HT-29 (cell line): ENCODE data around the gene ENO1. TPM values are rescaled to one million over a fixed set of nuclear protein-coding genes. Genes with fewer than 3 reads are reported as not detected.
A peak's percentile ranks its signal among the peaks of the same experiment; 100 is the strongest.
"Not testable (repeated sequence)": the region's sequence is repeated elsewhere in the genome, so short reads cannot be mapped to it uniquely, and the experiment has no call there.

Experiments
- DNase-seq: peaks from one replicate; pipeline ENCODE4 v3.0.0-alpha.2; 2015; ENCODE audit warnings: low spot score
- total RNA-seq: library from RNA; depleted of rRNA; stranded (reverse); fragments of >200 nt; shearing (Covaris generic); gene quantifications from 2 replicates; pipeline ENCODE4 v1.2.3, GENCODE V29; 2014; rRNA removed

ENO1 gene
- total RNA-seq: 2,011 and 2,121 TPM in 2 replicates

DNA sequence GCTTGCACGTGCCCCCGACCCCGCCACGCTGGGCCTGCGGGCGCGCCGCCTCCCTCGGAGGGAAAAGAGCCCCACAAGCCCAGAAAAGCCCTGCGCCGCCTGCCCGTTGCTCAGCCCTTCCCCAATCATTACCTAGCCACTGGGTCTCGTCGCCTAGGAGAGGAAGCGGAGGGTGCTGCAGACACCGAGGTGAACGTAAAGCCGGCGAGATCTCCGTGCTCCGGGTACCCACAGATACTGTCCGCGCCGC is at the start of gene ENO1:
ENO1 (minus strand) TSS at position 239 of the 250 bp plus-strand sequence. CDS start 3,778 bp downstream, outside the sequence.
- DNase-seq: no peak

DNA sequence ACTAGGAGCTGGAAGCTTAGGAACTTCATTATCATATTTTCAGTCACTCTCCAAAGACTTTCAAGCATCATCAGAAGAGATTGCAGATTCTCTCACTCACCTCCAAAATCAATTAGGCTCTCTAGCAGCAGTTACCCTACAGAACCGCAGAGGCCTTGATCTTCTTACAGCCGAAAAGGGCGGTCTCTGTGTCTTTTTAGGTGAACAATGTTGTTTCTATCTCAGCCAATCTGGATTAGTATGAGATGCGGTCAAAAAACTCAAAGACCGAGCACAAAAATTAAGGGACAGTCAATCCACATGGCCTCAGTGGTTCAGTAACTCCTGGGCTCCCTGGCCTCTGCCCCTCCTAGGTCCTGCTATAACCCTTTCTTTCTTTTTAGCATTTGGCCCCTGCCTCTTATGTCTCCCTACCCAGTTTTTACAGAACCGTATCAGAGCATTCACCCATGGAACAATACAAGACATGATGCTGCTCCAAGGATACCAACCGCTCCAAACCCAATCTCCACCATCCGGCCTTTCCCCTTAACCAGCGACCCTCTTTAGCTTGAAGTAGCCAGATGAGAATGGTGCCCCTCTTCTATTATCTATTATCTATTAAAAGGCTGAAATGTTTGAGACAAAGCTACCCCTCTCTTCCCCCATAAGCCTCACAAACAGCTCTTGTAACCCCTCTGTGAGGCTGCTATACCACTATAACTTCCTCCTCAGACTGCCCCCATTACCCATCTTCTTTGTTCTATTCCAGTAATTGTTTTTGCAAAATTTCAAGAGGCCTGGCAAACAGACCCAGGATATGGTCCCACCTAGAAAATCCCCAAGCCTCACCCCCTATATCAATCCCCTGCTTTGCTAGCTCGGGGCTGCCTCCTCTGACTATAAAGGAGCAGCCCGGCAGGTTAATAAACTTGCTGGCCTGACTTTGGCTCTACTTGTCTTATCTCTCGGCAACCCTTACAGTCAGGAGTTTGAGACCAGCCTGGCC is 48.5 kb upstream of the ENO1 start:
- no peak for DNase-seq

- no peak for DNase-seq
Observed at GRCh38 chr1:8925960-8926359, 47.5 kb upstream of the ENO1 start.

- DNase-seq: no peak
Observed at GRCh38 chr1:8925406-8925805, 46.9 kb upstream of the ENO1 start.

DNA sequence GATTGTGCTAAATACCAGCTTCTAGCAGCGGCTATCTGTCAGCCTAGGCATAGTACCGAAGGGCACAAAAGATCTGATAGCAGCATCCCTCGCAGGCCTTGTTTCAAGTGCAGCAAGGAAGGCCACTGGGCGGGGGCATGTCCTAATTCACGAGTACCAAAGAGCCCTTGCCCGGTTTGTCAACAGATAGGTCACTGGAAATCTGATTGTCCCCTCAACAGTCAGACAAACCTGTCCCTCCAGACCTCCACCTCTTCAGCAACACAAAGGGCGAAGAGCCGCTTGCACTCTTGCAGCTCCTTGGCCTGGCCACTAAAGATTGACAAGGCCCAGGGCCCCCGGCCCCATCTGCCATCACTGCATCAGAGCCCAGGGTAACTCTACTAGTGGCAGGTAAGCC is 44.5 kb upstream of the ENO1 start:
- no peak for DNase-seq

- DNase-seq: not testable (repeated sequence)
Observed at GRCh38 chr1:8917536-8917935, 39.0 kb upstream of the ENO1 start.

DNA sequence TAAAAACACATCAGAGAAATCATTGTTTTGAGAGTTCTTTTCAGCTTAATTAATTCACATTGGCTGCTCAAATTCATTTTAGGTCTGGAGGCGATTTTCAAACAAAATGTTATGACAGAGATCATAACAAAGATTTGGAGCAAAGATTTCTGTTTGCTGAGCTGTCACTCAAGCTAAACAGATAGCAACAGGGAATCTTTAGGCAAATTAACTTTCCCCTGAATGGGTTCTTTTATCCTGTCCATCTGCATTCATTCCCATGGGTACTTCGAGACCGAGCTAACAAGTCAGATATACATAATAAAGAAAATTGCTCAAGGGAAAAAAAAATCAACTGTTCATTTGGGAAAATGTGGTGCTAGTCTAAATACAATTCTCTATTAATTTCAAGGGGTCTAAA is 37.0 kb upstream of the ENO1 start:
- no peak for DNase-seq

DNA sequence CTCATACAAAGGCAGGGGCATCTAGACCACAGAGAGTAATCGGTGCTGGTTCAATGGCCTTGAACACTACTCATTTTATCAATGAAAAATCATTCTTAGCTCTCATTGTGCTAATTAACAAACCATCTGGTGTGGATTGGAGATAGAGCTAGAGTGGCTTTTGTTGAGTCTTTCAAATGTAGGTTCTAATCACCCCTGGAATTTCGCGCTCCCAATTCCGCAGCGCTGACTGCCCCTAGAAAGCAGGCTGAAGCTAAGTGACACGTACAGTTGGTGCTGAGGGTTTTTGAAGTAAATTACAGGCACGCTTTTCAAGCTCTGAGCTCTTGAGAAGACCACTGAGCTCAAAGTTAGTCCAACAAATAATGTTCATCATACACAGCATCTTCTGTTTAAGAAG is 36.0 kb upstream of the ENO1 start:
- no peak for DNase-seq

- no peak for DNase-seq
Observed at GRCh38 chr1:8913457-8913856, 35.0 kb upstream of the ENO1 start.

- no peak for DNase-seq
Observed at GRCh38 chr1:8911416-8912309, 33.2 kb upstream of the ENO1 start.

GRCh38 chr1:8910914-8911313 is 32.4 kb upstream of the ENO1 start:
- DNase-seq: no peak

GRCh38 chr1:8910331-8910730 is 31.8 kb upstream of the ENO1 start:
- no peak for DNase-seq

DNA sequence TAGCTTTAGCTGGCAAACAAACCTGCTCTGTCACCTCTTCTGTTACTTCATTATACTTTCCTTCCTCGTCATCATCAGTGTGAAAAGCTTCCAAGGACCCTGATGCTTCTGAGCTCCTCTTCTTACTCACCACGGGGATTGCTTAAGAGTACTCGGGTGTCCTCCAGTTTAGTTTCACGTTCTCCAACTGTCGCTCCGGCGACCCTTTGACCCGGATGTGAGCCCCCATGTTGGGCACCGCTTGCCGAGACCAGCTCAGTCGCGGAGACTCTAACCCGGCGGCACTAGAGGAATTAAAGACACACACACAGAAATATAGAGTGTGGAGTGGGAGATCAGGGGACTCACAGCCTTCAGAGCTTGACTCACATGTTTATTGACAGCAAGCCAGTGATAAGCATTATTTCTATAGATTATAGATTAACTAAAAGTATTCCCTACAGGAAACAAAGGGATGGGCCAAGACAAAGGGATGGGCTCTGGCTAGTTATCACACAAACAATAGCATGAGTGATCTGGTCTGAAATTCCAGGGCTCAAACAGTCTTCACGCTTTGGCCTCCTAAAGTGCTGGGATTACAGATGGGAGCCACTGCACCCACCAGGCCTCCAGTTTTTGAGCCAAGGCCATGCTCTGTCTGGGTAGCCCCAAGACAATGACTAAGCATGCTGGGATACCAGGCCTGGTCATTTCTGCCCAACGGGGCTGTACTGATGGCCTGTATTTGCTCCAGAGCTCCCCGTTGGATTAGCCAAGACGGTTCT is 30.1 kb upstream of the ENO1 start:
- DNase-seq: no peak

DNA sequence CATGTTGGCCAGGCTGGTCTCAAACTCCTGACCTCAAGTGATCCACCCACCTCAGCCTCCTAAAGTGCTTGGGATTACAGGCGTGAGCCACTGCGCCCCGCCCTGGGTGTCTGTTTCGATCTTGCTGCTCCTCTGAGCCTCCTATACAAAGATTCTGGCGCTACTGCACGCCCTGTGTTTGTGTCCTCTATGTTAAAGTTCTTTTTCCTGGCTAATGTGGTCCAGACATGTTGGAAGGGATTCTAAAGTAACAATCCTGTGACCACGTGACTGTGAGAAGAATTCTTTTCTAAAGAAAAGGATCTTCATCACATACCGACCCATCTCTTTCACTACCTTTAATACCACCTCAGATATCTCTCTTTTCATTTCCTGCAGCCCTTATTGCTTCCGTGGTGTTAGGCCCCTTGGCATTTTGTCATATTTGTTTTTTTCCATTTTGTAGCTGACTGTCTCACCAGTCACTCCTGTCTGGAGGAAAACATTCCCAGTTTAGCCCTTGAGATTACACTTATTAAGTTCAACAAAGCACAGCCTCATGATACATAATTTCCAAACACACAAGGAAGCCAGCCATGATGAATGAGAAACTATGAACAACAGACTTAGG is 27.2 kb upstream of the ENO1 start:
- no peak for DNase-seq

- no peak for DNase-seq
Observed at GRCh38 chr1:8903908-8904650, 25.6 kb upstream of the ENO1 start.

DNA sequence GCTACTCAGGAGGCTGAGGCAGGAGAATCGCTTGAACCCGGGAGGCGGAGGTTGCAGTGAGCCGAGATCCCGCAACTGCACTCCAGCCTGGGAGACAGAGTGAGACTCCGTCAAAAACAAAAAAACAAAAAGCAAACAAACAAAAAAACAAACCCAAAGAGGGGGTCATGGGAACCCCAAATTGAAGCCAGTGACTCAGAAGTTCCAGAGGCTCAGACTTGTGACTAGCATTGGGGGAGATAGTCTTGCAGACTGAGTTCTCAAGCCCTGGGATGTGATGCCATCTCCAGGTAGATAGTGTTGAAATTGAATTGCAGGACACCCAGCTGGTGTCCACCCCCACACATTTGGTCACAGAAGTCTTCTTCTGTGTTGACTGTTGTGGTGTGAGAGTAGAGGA is 24.9 kb upstream of the ENO1 start:
- DNase-seq: peak; percentile 9

GRCh38 chr1:8902765-8903164 is 24.3 kb upstream of the ENO1 start:
- no peak for DNase-seq

GRCh38 chr1:8900684-8901083 is 22.2 kb upstream of the ENO1 start:
- DNase-seq: not testable (repeated sequence)

GRCh38 chr1:8899046-8899445 is 20.6 kb upstream of the ENO1 start:
- no peak for DNase-seq

GRCh38 chr1:8898418-8898817 is 19.9 kb upstream of the ENO1 start:
- DNase-seq: not testable (repeated sequence)

GRCh38 chr1:8897505-8897904 is 19.0 kb upstream of the ENO1 start:
- DNase-seq: not testable (repeated sequence)
